ENCODE data around the gene TOMM34. TPM values are rescaled to one million over a fixed set of nuclear protein-coding genes. Genes with fewer than 3 reads are reported as not detected.

The TOMM34 gene
- total RNA-seq, 1 donor from 2014 or later = 18.2 TPM

DNA sequence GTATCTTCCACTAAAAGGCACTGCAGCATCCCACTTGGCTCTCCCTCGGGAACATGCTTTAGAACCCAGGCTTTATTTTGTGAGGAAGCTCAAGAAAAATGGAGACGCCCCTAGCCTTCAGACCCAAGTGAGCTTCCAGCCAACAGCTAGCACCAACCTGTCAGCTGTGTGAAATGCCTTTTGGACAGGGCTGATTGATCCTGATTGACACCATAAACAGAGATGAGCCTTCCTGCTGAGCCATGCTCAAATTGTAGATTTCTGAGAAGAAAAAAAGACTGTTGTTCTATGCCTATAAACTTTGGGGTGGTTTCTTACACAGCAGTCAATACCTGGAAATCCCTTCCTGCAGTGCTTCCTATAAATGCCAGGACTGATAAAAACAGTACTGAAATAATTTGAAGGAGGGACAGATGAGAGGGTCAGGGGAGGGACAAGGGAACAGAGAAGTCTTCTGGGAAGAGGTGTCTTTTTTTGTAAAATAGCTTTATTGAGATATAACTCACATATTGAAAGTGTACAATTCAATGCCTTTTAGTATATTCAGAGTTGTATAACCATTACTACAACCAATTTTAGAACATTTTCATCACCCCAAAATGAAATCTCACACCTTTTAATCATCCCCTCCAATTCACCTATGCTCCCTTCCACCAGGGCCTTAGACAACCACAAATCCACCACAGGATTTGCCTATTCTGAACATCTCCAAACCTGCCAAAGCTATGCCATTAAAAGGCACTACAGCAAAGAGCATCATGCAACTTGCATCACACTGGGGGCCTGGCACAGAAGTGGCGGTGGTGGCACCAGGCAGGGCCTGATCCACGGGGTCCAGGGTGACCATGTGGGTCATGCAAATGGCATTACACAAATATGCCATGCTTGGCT lies 3.4 kb upstream of the TOMM34 start:
- H3K27me3 Mint-ChIP-seq = no peaks in the 10 kb centered on the region
- no peak overlapping the region for H3K4me3 Mint-ChIP-seq
- peak overlapping the region; percentile 73 for H3K27ac Mint-ChIP-seq
- intact Hi-C loops (cut with micrococcal nuclease) = no loop called here
- DNase-seq = no peak
- CTCF ChIA-PET = no interaction called here
- TF ChIP-seq, protein P1, sequence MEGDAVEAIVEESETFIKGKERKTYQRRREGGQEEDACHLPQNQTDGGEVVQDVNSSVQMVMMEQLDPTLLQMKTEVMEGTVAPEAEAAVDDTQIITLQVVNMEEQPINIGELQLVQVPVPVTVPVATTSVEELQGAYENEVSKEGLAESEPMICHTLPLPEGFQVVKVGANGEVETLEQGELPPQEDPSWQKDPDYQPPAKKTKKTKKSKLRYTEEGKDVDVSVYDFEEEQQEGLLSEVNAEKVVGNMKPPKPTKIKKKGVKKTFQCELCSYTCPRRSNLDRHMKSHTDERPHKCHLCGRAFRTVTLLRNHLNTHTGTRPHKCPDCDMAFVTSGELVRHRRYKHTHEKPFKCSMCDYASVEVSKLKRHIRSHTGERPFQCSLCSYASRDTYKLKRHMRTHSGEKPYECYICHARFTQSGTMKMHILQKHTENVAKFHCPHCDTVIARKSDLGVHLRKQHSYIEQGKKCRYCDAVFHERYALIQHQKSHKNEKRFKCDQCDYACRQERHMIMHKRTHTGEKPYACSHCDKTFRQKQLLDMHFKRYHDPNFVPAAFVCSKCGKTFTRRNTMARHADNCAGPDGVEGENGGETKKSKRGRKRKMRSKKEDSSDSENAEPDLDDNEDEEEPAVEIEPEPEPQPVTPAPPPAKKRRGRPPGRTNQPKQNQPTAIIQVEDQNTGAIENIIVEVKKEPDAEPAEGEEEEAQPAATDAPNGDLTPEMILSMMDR (IDR thresholded peaks at IDR 0.05) = no peak
- POLR2A ChIA-PET = interaction anchor here (10.3 kb wide), 1 partner anchor 15 kb away, joined by 153 read pairs; no protein-coding TSS in a partner anchor
- peaks cover 62% of the 10 kb centered on the region for H3K4me1 Mint-ChIP-seq
- H3K9me3 Mint-ChIP-seq = no peaks in the 10 kb centered on the region
- ATAC-seq (ENCODE audit: low read depth) = no peak
- H3K36me3 Mint-ChIP-seq (ENCODE audit: low read depth) = peaks cover 33% of the 10 kb centered on the region

DNA sequence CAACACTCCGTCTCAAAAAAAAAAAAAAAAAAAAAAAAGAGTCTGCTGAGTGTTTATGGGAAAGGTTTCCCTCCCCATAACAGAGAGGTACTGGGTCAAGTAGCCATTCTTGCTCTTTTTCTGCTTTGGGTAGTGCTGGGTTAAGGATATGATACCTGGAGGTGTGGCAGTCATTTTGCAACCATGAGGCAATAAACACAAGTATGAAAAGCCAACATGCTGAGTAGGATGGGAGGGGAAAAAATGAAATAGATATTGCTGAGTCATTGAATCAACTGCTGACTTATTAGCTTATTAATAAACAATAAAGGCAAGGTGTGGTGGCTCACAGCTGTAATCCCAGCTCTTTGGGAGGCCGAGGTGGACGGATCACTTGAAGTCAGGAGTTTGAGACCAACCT lies 2.3 kb upstream of the TOMM34 start:
- DNase-seq = no peak
- ATAC-seq (ENCODE audit: low read depth) = no peak
- TF ChIP-seq, protein P1 (IDR thresholded peaks at IDR 0.05) = no peak
- Mint-ChIP-seq H3K4me3 (no peak overlapping the region), H3K27me3 (no peaks in the 10 kb centered on the region), H3K36me3 (ENCODE audit: low read depth) (peaks cover 31% of the 10 kb centered on the region), H3K27ac (no peak overlapping the region), H3K9me3 (no peaks in the 10 kb centered on the region), H3K4me1 (peaks cover 62% of the 10 kb centered on the region)
- intact Hi-C loops (cut with micrococcal nuclease) = no loop called here
- ChIA-PET CTCF (no interaction called here), POLR2A (interaction anchor here (0.5 to 10.3 kb wide), 4 partner anchors 16 to 1295 kb away, joined by 3 to 153 read pairs (median 6); no protein-coding TSS in a partner anchor)

DNA sequence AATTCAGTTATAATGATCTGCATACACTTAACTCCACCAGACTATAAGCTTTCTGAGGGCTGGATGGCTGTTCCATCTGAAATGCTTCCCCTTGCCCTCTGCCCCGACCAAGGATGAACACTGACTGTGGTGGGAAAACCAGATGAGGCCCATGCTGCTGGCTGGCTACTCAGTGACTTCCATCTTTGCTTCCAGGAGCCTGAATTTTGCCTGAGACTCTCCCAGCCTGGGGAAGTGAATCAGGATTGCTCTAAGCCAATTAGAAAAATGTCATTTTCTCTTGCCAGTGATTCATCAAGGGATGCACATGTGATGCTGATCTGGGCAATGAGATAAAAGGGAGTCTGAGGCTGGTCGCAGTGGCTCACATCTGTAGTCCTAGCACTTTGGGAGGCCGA lies 1.7 kb upstream of the TOMM34 start:
- Mint-ChIP-seq H3K9me3 (no peaks in the 10 kb centered on the region), H3K27me3 (no peaks in the 10 kb centered on the region), H3K4me3 (no peak overlapping the region), H3K36me3 (ENCODE audit: low read depth) (peaks cover 31% of the 10 kb centered on the region), H3K27ac (peak overlapping the region; percentile 41), H3K4me1 (peaks cover 63% of the 10 kb centered on the region)
- CTCF ChIA-PET = interaction anchor here (1.1 kb wide), 1 partner anchor 49 kb away, joined by 3 read pairs; no protein-coding TSS in a partner anchor
- TF ChIP-seq, protein P1 (IDR thresholded peaks at IDR 0.05) = no peak
- ATAC-seq (ENCODE audit: low read depth) (no peak), DNase-seq (no peak)
- intact Hi-C loops (cut with micrococcal nuclease) = loop anchor here (2.0 kb wide), 1 partner anchor 71 kb away; no protein-coding TSS in a partner anchor
- POLR2A ChIA-PET = interaction anchor here (0.7 to 3.2 kb wide), 3 partner anchors 13 to 290 kb away, joined by 6 to 28 read pairs (median 9); no protein-coding TSS in a partner anchor

DNA sequence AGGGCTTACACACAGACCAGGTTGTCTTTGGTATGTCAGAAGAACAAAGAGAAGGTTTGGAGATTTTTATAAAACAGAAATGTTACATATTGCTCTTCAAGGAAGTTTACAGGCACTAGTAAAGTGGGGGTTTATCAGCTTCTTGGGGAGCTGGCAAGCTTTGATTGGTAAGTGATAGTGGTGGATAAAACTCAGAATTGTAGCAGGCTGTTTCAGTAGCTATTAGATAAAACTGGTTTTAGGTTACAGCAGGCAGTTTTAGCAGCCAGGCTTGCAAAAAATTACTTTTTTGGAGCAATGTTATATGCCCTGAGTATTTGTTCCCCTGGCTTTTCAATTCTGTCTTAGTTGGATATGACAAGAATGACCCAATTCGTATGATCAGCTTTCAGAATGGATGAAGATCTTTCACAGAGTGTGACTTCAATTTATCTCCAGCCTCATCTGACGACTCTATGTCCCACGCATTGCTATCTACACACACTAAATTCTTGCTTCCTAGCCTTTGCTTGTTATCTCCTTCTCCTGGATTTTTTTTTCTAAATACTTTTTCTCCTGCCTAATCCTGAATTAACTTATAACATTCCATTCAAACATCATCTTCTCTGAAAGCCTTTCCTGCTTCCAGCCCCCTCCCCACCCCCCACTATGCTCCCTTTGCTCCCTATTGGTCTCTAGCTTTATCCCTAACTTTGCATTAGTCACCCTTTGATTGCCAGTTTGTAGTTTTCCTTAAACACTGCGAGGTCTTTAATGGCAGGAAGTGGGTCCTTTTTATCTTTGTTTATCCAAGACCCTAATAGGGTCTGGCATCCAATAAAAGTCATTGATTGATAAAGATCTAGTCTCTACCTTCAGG lies 1.0 kb upstream of the TOMM34 start:
- Mint-ChIP-seq H3K4me3 (no peak overlapping the region), H3K9me3 (no peaks in the 10 kb centered on the region), H3K36me3 (ENCODE audit: low read depth) (peaks cover 29% of the 10 kb centered on the region), H3K27me3 (no peaks in the 10 kb centered on the region), H3K4me1 (peaks cover 65% of the 10 kb centered on the region), H3K27ac (peak overlapping the region; percentile 90)
- TF ChIP-seq, protein P1 (IDR thresholded peaks at IDR 0.05) = no peak
- CTCF ChIA-PET = interaction anchor here (1.1 to 1.3 kb wide), 2 partner anchors 9 to 50 kb away, joined by 3 read pairs; no protein-coding TSS in a partner anchor
- intact Hi-C loops (cut with micrococcal nuclease) = loop anchor here (2.0 kb wide), 1 partner anchor 70 kb away; no protein-coding TSS in a partner anchor
- ATAC-seq (ENCODE audit: low read depth) (no peak), DNase-seq (no peak)
- POLR2A ChIA-PET = interaction anchor here (0.7 to 3.2 kb wide), 6 partner anchors 8 to 290 kb away, joined by 3 to 28 read pairs (median 6); no protein-coding TSS in a partner anchor

Data from activated B cell treated with CpG ODN at 0.5 μM for 24 hours (primary cell).